Suppressor macrophage treated with lipopolysaccharide for 4 hours (primary cell): ENCODE measurements around the gene ZNF385C.

ENCODE experiments used
- DNase-seq: peaks from one replicate; pipeline ENCODE4 v3.0.0-alpha.2; 2020

Gene ZNF385C

GRCh38 chr17:42107124-42107523 is 8.9 kb upstream of the ZNF385C start:
- DNase-seq, result no peak

GRCh38 chr17:42106009-42106408 is 7.7 kb upstream of the ZNF385C start:
- DNase-seq, result no peak

GRCh38 chr17:42104264-42104663 is 6.0 kb upstream of the ZNF385C start:
- DNase-seq, result no peak

- no peak for DNase-seq
Observed at GRCh38 chr17:42103221-42103954, 5.1 kb upstream of the ZNF385C start.

DNA sequence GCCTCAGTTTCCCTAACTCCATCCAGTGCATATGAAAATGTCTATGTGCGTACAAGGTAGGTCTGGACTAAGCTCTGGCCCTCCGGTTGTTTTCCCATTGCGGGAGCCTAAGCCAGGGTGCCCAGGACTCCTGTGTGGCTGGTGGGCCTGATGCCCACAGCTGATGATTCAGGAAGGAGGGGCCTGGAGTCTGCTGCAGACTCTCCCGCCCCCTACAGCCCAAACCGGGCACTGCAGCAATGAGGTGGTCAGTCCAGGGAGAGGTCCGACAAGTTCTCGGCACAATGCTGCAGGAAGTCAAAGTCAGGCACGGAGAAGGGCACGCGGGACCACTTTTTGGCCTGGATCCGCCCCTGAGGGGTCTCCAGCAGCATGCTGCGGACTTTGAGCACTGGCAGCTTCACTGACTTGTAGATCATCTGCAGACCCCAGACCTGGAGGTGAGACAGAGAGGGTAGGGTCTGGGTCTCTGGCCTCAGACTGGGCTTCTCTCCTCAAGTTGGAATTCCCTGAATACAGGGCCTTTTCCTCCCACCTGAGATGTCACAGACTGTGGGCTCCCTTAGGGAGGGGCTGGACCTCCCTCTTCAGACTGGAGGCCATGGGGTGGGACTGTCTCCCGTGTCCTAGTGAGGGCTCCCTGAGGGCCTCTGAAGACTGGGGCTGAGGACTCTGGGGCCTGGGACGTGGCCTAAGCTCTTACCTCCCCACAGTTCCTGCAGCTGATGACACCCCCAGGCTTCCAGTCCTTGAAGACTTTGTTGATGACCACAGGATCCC is 3.4 kb upstream of the ZNF385C start:
- peak; percentile 83 for DNase-seq

DNA sequence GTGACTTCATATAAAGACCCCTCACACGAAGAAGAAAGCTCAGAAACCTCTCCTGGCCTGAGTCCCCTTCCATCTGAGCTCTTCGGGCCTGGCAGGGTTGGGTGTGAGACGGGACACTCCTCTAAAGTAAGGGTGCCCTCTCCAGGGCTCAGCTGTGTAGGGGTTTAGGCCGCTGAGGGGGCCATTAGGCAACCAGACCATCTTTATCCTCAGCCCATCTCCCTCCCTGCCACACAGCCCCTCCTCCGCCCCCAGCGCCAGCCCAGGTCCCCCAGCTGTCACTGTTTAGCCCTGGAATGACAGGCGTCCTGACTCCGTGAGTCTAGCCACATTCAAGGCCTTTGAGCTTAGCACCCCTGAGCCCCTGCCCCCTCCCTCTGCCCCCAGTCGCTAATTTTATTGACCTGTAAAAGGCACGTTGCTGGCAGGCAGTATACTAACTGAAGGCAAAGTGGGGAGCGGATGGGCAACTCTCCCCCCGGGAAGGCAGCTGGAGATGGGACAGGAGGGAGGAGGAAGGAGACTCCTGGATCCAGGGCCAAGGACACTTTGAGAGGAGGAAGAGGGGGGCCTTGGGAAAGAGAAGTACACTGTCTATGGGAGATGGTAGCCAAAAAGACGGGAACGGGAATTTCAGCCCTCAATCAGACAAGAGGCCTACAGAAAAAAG is 592 bp upstream of the ZNF385C start:
- DNase-seq, result no peak

DNA sequence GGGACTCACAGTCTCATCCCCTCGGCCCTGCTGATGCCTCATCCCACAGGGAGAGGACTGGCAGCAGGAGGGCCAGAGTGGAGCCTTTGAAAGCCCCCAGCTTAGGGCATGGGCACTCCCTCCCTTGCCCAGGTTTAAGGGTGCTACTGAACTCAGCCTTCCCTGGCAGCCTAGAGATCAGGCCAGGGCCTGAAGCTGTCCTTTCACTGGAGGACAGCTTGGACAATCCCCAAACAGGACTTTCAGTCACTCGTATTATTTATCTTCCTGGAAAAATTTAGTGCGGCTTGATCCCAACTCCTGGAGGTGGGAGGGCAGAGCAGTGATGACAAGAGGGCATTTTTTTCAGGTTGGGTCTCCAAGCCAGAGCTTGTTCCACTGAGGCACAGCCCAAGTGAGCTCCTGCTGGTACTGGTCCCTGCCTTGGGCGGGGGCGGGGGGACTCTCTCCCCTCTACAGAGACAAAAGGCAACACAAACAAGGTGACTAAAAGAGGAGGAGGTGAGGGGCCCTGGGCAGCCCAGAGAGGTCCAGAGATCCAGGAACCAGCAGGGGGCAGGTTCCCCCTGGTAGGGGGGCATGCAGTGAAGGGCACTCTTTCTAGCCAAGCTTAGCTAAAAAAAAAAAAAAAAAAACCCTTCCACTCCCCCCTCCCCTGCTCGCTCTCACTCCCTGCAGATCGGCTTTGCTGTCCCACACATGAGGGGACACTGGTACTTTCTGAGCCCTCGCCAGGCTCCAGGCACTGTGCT is 1.7 kb downstream of the ZNF385C start:
- no peak for DNase-seq

DNA sequence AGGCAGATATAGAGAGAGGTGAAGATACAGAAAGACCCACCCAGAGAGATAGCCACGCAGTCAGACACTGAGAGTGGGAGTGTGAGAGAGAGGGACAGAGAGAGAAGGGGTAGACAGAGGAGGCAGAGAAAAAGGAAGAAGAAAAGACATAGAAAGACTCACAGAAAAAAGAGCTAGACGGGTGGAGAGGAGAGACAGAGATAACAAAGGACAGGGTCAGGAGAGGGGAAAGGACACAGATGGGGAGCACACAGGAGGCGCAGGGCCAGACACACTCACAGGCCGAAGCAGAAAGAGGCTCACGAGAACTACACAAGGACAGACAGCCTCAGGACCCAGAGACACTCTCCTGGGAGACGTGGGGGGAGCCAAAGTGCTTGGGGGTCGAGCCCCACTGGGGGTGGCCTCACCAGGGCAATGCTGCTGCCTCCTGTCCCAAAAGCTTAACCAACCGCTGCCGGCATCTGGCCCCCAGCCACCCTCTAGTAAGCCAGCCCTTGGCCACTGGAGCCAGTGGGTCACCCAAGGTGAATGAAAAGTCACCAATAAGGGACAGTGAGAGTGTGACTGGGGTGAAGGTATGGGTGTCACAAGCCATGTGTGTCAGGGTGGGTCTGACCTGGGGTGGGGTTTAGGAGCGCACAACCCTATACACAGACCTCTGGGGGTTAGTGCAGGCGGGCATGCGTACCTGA is 3.8 kb downstream of the ZNF385C start:
- no peak for DNase-seq

DNA sequence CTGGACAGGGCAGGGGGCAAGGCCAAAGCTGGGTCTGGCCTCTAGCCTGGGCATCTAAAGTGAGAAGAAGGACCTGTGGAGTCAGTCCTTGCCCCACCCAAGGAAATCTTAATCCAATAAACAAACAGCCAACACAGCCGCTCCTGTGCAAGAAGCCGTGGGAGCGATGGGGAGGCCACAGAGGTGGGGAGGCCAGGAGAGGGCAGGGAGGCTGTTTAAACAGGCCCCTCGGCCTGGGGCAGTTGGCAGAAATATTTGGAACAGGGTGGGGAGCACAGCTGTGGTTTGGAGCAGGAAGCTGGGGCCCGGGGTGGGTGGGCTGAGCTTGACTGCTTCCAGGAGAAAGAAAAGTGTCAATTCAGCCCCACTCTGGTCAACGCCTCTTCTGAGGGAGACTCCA is 5.3 kb downstream of the ZNF385C start:
- no peak for DNase-seq

GRCh38 chr17:42090964-42091790 is 7.1 kb downstream of the ZNF385C start:
- DNase-seq, result no peak

DNA sequence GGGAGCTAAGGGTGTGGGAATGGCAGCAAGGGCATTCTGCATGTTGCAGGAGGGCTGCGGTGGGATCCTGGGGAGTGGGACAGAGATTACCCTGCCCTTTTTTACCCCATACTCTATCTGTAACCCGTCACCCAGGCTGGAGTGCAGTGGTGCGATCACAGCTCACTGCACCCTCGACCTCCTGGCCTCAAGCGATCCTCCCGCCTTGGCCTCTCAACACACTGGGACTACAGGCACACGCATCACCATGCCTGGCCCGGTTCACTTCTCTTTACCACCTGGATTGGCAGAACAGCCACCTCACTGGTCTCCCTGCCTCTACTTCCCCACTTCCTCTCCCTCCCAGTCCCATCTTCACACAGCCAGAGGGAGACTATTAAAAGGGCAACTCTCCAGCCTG is 9.5 kb downstream of the ZNF385C start:
- DNase-seq, result no peak

- no peak for DNase-seq
Observed at GRCh38 chr17:42087736-42088705, 10.3 kb downstream of the ZNF385C start.

- DNase-seq, result no peak
Observed at GRCh38 chr17:42087042-42087701, 11.1 kb downstream of the ZNF385C start.

GRCh38 chr17:42081516-42082129 is 16.6 kb downstream of the ZNF385C start:
- DNase-seq, result no peak

DNA sequence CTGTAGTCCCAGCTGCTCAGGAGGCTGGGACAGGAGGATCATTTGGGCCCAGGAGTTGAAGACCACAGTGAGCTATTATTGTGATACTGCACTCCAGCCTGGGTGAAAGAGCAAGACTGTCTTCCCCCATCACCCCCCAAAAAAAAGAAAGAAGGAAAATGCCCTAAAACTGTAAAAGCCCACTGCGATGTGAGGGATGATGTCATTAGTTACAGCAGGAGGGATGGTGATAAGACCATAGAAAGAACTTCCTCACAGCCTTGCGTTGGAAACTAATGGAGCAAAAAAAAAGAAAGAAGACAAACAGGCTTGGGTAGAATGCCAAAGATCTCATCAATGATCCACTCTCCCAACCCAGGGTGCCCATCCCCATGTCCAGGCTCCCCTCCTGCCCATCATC is 18.7 kb downstream of the ZNF385C start:
- DNase-seq, result no peak

DNA sequence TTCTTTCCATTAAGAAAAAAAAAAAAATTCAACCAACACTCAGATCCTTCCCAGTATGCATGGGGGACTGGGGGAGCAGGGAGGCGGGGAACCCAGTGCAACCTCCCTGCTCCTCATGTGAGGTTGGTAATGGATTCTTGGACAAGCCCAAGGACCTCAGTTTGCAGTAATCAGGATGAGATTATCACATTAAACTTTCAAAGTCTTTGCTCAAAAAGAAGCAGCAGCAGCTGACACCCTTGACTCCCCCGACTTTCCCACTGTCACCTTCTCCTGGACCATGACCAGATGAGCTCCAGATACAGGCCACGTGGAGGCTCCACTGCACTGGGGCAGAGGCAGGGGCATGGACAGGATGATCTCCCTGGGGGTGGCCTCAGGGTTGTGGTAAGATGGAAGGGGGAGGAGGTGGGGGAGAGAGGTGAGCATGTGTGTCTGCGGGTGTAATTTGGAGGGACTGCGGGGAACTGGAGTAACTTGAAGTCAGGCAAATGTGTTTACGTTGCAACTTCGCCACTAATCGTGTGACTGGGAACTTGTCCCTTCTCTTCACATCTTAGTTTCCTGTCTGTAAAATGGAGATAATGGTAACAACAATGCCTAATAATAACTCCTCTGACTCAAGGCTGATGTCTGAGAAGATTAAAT is 19.8 kb downstream of the ZNF385C start:
- DNase-seq, result no peak

DNA sequence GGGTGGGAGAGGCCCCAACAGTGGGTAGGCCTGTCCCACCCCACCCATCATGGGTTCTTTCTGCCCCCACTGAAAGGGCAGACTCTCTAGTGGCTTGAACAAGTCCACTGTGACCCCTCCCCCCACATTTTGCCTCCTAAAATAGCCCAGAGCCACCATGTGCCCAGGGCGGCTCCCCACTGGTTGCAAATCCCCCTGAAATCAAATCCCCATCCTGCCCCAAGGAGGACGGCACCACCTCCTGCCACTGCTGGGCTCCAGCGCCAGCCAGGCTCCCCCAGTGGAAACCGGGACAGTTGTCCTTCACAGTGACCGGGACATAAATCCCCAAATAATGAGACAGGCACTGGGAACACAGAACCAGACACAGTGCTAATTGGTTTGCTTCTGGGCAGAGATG is 20.5 kb downstream of the ZNF385C start:
- no peak for DNase-seq

- DNase-seq, result no peak
Observed at GRCh38 chr17:42076797-42077559, 21.3 kb downstream of the ZNF385C start.
